ENCODE data around the gene CPLANE1.

- TF ChIP-seq CTCF (IDR thresholded peaks at IDR 0.05), result no peak
- TF ChIP-seq POLR2A (IDR thresholded peaks at IDR 0.05), result no peak
Observed at GRCh38 chr5:37247036-37247435, 2.1 kb downstream of the CPLANE1 start.

Data from adrenal gland (tissue), 5 donors.